ENCODE results near the gene SYT1. TPM values are rescaled to one million over a fixed set of nuclear protein-coding genes. Genes with fewer than 3 reads are reported as not detected.

Gene SYT1
- total and polyA plus RNA-seq, 8 donors: under 0.01 to 11.4 (median 0.88) TPM

DNA sequence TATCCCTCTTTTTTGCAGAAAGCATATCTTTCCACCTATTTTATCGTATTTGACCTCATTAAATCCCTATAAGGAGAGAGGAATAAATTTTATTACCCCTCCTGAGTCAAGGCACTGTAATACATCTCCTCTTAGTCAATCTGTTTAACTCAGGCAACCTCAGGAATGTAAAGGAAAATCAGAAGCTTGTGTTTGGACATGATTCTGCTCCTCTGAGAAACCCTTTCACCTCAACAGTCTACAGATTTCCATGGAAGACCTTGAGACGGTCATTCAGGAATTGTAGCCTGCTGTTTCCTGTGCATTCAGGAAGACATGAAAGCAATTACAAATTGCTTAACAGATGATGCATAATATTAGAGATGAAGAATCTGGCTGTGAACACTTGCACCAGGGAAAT, 465.4 kb downstream of the SYT1 start:
- Histone ChIP-seq H3K27me3 (no peaks in the 10 kb centered on the region), H3K4me3 (no peak overlapping the region), H3K36me3 (no peaks in the 10 kb centered on the region), H3K4me1 (no peaks in the 10 kb centered on the region), H3K9me3 (no peaks in the 10 kb centered on the region), H3K27ac (no peak overlapping the region)
- TF ChIP-seq EP300 (IDR thresholded peaks at IDR 0.05) (no peak), POLR2A (IDR thresholded peaks at IDR 0.05) (no peak), POLR2AphosphoS5 (IDR thresholded peaks at IDR 0.05) (no peak)
- TF ChIP-seq, protein P1, sequence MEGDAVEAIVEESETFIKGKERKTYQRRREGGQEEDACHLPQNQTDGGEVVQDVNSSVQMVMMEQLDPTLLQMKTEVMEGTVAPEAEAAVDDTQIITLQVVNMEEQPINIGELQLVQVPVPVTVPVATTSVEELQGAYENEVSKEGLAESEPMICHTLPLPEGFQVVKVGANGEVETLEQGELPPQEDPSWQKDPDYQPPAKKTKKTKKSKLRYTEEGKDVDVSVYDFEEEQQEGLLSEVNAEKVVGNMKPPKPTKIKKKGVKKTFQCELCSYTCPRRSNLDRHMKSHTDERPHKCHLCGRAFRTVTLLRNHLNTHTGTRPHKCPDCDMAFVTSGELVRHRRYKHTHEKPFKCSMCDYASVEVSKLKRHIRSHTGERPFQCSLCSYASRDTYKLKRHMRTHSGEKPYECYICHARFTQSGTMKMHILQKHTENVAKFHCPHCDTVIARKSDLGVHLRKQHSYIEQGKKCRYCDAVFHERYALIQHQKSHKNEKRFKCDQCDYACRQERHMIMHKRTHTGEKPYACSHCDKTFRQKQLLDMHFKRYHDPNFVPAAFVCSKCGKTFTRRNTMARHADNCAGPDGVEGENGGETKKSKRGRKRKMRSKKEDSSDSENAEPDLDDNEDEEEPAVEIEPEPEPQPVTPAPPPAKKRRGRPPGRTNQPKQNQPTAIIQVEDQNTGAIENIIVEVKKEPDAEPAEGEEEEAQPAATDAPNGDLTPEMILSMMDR (IDR thresholded peaks at IDR 0.05): no peak
- DNase-seq: no peak
- intact Hi-C loops (cut with DNase I; ENCODE audit: low total_unique reads): no loop called here
- WGBS, 5 donors: 83 to 94% (median 90%) methylated on average over 2 of the region's 2 CpGs

DNA sequence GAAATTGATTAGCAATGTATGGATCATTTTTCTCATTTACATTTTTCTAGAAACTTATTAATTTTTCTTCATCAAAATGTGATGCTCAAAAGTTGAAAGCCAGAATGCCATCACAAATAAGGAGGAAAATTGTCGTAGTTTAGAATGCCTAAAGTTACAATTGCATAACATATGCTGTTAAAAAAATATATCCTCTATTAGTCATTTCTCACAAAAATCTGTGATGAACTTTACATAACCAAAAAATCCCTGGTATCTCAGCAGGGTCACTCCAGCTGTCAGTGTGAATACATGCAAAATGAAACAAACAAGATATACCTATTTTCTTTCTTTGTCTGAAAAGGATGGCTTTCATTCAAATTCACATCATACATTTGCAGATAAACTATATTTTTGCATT, 467.3 kb downstream of the SYT1 start:
- WGBS, 5 donors: 84 to 95% (median 90%) methylated on average over 1 of the region's 1 CpG
- Histone ChIP-seq H3K9me3 (no peaks in the 10 kb centered on the region), H3K27ac (no peak overlapping the region), H3K36me3 (no peaks in the 10 kb centered on the region), H3K4me1 (no peaks in the 10 kb centered on the region), H3K4me3 (no peak overlapping the region), H3K27me3 (no peaks in the 10 kb centered on the region)
- TF ChIP-seq POLR2A (IDR thresholded peaks at IDR 0.05) (no peak), EP300 (IDR thresholded peaks at IDR 0.05) (no peak), POLR2AphosphoS5 (IDR thresholded peaks at IDR 0.05) (no peak)
- TF ChIP-seq, protein P1 (IDR thresholded peaks at IDR 0.05): no peak
- intact Hi-C loops (cut with DNase I; ENCODE audit: low total_unique reads): no loop called here
- no peak for DNase-seq

DNA sequence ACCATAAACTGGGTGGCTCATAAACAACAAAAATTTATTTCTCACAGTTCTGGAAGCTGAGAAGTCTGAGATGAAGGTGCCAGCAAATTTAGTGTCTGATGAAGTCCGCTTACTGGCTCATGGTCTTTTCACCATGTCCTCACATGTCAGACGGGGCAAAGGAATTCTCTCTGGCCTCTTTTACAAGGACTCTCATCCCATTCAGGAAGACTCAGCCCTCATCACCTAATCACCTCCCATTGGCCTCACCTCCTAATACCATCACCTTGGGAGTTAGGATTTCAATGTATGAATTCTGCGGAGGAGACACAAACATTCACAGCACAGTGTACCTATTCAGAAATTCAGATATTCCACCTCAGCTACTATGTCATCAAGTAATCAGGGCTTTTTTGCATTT, 468.6 kb downstream of the SYT1 start:
- H3K4me3 ChIP-seq: no peak overlapping the region

DNA sequence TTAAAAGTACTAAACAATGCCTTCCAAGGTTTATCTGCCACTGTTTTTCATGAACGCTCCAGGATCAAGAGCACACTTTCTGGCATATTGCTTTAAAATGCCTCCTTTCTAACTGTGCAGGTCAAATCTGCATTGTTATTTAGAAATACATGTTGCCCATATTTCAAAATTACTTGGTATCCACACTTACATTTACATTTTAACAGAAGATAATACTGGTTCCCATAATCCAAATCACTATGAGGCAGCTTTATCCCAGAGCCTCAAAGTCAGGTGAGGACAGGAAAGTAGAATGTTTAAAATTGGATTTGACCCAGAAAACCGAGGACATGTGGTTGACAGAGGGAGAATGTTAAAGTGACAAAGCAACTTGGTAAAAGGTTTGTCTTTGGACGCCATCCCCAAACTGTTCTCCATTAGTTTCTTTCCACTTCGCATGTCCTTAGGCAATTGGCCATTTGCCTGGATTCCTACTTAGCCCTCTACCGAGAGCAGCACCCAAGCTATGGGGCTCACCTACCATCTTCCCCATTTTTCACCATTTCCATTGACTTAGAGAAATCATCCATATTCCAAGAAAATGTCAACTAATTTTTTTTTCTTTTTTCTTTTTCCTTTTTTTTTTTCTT, 473.2 kb downstream of the SYT1 start:
- intact Hi-C loops (cut with DNase I; ENCODE audit: low total_unique reads): no loop called here
- no peaks in the 10 kb centered on the region for H3K36me3 ChIP-seq
- TF ChIP-seq, protein P1 (IDR thresholded peaks at IDR 0.05): no peak
- no peak for TF ChIP-seq POLR2A (IDR thresholded peaks at IDR 0.05)
- TF ChIP-seq EP300 (IDR thresholded peaks at IDR 0.05): no peak
- TF ChIP-seq POLR2AphosphoS5 (IDR thresholded peaks at IDR 0.05): no peak
- H3K4me1 ChIP-seq: no peaks in the 10 kb centered on the region
- H3K27ac ChIP-seq: no peak overlapping the region
- WGBS, 5 donors: 80 to 87% (median 82%) methylated on average over 5 of the region's 5 CpGs
- H3K4me3 ChIP-seq: no peak overlapping the region
- H3K9me3 ChIP-seq: no peaks in the 10 kb centered on the region
- no peak for DNase-seq
- no peaks in the 10 kb centered on the region for H3K27me3 ChIP-seq

More for the DNA sequence above, 468.6 kb downstream of the SYT1 start:
- no peak for DNase-seq
- H3K4me1 ChIP-seq: no peaks in the 10 kb centered on the region
- no peaks in the 10 kb centered on the region for H3K9me3 ChIP-seq
- intact Hi-C loops (cut with DNase I; ENCODE audit: low total_unique reads): no loop called here
- H3K27me3 ChIP-seq: no peaks in the 10 kb centered on the region
- WGBS, 5 donors: 87 to 98% (median 92%) methylated on average over 3 of the region's 3 CpGs
- no peak overlapping the region for H3K27ac ChIP-seq
- TF ChIP-seq EP300 (IDR thresholded peaks at IDR 0.05) (no peak), POLR2A (IDR thresholded peaks at IDR 0.05) (no peak), POLR2AphosphoS5 (IDR thresholded peaks at IDR 0.05) (no peak)
- TF ChIP-seq, protein P1 (IDR thresholded peaks at IDR 0.05): no peak
- no peaks in the 10 kb centered on the region for H3K36me3 ChIP-seq
